Right renal cortex interstitium (tissue), 3 donors: Measurements from ENCODE around the gene GNG7. TPM values are rescaled to one million over a fixed set of nuclear protein-coding genes. Genes with fewer than 3 reads are reported as not detected.
"Not testable (repeated sequence)": the region's sequence is repeated elsewhere in the genome, so short reads cannot be mapped to it uniquely, and the experiment has no call there.

Source experiments
- DNase-seq, 3 donors: peaks; one replicate each; pipeline ENCODE4 v3.0.0-alpha.2; 2013; ENCODE audit warnings: low read depth in 3 of 3, low spot score in 2 of 3
- polyA plus RNA-seq, 3 donors: library from polyadenylated mRNA; unstranded; fragments of 120-200 nt; gene quantifications; one replicate each; pipeline ENCODE4 v1.2.1, GENCODE V29; 2013; ENCODE audit not compliant: insufficient read length in 3 of 3

The GNG7 gene
- polyA plus RNA-seq, 3 donors = 4.9 to 5.2 (median 5.0) TPM

DNA sequence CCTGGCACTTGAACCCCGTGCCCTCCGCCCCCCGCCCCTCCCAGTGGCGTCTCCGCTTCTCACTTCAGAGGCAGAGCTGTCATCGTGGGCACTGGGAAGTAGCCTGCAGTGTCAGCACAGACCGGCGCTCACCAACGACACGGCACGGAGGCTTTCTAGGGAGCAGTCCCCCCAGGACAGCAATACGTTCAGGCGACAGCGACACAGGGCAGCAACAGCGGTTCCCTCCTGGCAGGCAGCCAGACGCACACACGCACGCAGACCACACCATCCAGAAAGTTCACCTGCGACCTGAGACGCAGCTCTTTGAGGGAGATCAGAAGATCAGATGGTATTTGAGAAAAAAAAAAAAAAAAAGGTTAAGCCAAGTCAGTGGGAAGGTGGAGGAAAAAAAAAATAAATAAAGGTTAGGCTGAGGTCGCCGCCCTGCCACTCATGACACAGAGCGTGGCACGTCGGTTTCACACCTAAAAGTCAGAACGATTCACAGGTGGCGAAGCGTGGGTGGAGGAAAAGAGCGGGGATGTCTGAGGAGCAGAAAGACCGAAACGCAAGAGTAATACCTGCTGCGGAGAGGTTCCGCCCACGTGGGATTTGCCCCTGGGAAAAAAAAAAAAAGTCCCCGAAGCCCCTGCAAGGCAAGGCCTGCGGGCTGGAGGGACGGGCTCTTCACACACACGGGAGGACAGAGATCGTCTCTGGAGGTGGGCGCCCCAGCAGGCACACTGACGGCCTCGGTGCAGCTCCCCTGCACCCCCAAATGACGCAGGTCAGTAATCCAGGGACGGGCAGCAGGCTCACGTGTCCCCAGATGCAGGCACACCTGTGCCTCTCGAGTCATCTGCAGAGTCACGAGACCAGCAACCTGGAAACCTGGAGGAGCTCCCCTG is 94.5 kb downstream of the GNG7 start:
- no peak for DNase-seq

DNA sequence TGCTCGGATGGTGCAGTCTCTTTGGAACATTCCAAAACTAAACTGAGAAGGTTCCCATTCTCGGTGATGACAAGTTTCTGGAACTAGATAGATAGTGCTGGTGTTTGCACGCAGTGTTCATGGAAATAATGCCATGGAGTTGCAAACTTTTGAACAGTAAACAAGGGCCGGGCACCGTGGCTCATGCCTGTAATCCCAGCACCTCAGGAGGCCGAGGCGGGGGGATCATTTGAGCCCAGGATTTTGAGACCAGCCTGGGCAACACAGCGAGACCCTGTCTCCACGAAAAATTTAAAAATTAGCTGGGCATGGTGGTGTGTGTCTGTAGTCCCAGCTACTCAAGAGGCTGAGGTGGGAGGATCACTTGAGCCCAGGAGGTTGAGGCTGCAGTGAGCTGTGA is 95.7 kb downstream of the GNG7 start:
- not testable (repeated sequence) for DNase-seq

DNA sequence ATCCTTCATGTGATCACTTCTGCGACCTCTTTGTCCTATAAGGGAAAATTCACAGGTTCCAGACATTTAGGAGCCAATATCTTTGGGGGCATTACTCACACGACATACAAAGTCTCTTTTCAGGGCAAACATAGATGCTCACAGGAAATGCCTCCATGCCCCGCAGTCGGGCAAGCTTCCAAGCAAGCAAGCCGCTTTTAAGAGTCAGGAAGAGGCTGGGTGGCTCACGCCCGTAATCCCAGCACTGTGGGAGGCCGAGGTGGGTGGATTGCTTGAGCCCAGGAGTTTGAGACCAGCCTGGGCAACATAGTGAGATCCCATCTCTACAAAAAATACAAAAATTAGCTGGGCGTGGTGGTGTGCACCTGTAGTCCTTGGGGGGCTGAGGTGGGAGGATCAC is 96.6 kb downstream of the GNG7 start:
- DNase-seq = not testable (repeated sequence)

DNA sequence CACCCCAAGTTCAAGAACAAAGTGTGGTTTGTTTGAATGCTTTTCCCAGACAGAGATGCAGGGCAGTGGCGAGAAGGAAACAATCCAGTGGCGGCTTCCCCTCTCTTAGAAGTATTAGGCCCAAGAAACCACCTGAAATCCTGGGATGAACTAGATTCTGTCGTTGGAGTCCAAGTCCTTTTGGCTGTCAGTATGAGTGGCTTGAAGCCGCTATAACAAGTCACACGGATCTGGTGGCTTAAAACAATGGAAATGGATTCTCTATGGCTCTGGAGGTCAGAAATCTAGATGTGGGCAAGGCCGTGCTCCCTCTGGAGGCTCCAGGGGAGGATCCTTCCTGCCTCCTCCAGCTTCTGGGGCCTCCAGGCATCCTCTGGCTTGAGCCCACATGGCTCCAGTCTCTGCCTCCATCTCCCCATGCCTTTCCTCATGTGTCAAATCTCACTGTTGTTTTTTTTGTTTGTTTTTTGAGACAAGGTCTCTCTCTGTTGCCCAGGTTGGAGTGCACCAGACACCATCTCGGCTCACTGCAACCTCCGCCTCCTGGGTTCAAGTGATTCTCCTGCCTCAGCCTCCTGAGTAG is 97.7 kb downstream of the GNG7 start:
- no peak for DNase-seq

DNA sequence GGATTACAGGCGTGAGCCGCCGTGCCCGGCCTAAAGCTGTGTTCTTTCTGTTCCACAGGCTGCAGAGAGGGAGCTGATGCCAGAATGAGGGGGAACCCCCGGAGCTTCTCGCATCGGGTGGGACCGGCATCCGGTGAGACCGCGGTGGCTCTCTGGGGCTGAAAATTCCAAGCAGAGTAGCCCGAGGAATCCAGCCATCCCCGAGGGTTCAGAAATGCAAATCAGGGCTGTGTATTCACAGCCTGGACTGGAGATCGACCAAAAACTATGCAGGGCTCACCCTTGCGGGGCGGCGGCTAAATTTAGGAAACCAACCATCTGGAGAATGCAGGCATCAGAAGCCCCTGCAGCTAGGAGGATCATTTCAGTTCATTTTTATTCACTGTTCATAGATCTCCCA is 99.2 kb downstream of the GNG7 start:
- no peak for DNase-seq

DNA sequence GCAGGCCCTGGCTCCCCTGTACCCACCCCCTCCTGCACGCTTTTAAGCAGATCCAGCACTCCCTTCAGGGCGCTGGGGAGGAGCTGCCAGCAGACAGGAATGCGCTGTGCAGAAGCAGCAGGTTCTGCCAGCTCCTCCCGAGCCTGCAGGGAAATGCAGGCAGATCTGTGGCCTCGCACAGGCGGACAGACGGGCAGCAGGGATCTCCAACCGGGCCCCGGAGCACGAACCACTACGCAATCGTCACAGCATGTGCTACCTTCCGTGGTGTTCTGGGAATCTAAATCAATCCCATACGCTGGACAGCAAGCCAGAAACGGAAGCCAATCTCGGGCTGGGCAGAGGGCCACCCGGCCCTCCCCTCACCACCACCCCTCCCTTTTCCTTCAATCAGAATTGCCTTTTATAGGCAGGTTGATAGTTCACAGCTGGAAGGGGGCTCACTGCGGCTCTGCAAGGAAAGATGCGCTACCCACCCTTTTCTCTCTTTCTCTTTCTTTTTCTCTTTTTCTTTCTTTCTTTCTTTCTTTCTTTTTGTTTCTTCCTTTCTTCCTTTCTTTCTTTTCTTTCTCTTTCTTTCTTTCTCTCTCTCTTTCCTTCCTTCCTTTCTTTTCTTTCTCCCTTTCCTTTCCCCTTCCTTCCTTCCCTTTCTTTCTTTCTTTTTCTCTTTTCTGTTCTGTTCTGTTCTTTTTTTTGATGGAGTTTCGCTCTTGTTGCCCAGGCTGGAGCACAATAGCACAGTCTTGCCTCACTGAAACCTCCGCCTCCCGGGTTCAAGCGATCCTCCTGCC is 99.9 kb downstream of the GNG7 start:
- no peak for DNase-seq

DNA sequence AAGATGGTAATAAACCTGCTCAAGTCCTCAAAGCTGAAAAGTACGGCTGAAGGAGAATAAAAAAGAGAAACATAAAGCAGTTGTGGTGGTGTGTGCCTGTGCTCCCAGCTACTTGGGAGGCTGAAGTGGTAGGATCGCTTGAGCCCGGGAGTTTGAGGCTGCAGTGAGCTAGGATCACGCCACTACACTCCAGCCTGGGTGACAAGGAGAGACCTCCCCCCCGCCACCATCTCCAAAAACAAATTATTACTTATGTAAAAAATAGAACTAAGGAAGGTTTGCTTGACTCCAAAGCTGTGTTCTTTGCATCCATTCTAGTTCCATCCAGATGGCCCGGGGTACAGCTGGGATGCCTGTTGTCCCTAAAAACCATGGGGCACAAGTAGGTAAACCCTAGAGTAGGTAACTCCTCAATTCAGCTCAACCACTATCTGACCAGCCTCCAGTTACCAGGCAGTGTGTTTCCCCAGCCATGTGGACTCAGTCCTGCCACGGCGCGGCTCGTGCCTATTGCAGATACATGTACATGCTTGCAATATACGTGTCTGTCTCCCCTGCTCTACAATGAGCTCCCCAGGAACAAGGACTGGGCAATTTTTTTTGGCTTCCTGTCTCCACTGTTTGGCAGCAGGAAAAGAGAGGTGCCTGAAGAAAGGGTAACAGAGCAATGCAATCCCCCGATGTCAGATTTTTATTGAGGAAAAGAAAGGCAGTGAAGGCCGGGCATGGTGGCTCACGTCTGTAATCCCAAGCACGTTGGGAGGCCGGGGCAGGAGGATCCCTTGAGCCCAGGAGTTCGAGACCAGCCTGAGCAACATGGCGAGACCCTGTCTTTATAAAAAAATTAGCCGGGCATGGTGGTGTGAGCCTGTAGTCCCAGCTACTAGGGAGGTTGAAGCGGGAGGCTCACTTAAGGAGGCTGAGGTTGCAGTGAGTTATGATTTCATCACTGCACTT is 101.3 kb downstream of the GNG7 start:
- no peak for DNase-seq

DNA sequence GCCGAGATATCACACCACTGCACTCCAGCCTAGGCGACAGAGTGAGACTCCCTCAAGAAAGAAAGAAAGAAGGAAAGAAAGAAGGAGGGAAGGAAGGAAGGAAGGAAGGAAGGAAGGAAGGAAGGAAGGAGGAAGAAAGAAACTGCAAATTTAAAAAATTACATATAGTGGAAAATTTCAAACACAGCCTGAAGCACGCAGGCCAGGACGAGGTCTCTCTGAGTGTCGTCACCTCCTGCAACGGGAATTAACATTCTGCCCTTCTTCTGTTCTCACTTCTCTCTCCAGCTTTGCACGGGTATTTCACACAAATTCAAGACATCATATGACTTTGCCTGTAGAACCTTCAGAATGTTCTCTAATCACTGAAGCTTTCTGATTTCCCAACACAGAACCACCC is 108.2 kb downstream of the GNG7 start:
- DNase-seq = no peak

DNA sequence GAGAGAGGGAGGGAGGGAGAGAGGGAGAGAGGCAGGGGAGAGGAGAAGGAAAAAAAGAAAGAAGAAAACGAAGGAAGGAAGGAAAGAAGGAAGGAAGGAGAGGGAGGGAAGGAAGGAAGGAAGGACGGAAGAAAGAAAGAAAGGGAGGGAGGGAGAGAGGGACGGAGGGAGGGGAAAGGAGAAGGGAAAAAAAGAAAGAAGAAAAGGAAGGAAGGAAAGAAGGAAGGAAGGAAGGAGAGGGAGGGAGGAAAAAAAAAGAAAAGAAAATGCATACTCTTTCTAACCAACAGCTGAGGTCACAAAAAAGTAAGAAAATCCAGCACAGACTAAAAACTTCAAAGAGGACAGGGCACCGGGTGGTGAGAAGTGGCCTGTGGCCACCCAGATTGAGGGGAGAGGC is 109.7 kb downstream of the GNG7 start:
- DNase-seq = no peak

DNA sequence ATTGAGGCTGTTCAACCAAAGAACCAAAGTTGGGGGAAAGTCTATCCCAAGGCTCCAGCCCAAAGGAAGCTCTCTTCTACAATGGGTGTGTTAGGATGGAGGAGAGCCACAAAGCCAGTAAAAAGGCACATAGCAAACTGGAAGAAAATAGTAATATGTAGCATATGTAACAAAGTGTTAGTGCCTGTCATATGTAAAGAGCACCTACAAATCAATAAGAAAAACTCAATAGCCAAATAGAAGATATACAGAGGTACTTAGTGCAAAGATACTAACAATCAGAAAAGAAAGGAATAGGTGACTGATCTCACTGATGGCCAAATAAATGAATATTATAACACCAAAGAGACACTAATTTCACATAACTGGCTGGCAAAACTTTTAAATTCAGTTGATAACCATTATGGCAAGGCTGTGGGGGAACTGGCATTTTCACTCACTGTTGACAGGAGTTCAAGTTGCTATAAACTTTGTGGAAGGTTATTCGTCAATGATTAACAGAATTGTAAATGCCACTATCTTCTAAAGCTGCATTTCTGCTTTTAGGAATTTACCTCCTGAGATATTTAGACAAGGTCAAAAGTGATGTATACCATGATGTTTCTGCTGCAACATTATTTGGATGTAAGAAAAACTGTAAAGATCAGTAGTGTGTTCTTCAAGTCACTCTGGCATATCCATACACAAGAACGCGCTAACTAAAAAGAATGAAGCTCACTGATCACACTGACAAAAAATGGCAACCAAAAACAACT is 110.8 kb downstream of the GNG7 start:
- DNase-seq = no peak

DNA sequence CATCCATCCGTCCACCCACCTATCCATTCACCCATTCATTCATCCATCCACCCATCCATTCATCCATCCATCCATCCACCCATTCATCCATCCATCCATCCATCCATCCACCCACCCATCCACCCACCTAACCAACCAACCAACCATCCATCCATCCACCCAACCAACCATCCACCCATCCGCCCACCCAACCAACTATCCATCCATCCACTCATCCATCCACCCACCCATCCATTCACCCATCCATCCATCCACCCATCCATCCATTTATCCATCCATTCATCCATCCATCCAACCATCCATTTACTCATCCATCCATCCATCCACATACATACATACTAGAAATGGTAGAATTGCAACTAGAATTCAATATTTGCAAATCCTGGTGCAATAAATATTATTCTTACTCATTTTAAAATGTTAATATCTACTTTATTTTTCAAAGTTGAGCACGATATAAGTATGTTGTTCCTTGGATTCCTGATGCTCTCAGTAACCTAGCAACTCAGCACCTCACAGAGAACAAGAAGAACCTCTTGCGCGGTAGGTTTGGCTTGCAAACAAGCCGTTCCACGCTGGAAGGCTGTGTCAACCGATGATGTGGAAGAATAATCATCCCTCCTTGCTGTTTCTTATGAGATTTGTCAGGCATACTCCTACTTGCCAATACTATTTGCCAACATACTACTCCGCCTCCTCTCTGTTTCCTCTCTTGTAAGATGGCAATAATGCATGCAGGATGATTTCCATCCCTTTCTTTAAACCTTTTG is 111.7 kb downstream of the GNG7 start:
- no peak for DNase-seq

DNA sequence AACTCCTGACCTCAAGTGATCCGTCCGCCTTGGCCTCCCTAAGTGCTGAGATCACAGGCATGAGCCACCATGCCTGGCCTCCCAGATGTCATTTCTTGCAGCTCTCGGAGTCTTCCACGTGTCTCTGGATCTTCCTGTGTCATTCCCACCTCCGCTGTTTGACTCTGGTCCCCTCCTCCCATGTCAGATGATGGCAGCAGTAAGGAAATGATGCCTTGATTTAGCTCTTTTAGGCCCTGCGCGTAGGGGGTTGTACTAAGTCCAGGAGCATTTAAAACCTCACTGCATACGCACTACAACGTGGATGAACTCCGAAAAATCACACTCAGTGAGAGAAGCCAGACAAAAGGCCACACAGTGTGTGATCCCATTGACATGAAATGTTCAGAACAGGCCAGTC is 113.1 kb downstream of the GNG7 start:
- no peak for DNase-seq

DNA sequence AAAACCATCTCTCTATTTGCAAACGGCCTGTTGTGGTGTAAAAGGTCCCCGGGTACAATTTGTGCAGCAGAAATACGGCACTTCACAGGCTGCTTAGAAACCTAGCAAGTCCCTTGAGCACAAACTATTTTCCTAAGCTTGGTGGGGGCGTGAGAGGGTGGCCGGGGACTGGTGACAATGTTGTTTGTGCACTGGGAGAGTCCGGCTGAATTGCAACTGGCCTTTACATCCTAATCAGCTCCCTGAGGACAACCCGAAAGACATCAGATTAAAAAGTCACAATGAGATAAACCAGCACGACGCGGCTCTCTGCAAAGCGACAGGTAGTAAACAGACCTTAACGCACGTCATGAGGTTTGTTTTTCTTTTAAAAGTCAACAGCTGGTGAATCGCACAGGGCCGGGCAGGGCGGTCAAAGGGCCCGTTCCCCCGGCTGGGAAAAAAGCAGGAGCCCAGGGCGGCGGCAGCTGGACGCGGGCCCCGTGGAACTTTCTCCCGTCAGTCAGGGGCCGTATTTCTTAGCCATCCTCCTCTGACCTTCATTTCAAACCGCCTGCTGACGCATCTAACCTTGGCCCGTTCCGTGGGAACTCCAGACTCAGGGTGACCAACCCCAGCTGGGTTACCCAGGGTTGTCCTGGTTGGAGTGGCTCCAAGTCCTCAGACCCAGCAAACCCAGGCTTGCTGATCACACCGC is 114.3 kb downstream of the GNG7 start:
- DNase-seq = no peak

DNA sequence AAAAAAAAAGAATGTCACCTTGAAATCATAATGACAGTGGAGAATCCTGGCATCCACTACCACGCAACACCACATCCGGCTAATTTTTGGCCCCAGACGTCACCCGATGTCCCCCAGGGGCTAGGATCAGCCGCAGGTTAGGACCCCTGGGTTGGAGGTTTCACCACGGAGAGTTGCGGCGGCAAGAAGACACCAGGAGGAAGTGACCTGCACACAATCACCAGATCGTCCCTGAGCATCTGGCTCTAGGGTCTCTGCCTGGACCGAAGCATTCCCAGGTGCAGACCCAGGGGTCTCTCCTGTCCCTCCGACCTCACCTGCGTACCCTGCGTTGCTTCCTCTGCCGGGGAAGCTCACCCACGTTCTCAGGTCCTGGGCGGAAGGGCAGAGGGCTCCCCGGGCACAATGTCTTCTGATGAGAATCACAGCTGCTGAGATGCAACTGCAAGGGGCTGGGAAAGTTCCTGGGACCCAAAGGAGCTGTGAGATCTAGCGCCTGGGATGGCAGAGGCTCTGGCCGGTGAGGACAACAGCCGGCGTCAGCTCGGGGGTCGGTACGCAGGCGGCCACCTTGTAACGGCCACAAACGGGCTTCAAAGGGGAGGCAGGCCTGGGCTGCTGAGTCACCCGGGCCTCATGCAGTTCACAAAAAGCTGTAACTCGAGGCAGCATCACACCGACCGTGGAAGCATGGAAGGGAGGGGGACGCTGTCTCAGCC is 115.3 kb downstream of the GNG7 start:
- no peak for DNase-seq

DNA sequence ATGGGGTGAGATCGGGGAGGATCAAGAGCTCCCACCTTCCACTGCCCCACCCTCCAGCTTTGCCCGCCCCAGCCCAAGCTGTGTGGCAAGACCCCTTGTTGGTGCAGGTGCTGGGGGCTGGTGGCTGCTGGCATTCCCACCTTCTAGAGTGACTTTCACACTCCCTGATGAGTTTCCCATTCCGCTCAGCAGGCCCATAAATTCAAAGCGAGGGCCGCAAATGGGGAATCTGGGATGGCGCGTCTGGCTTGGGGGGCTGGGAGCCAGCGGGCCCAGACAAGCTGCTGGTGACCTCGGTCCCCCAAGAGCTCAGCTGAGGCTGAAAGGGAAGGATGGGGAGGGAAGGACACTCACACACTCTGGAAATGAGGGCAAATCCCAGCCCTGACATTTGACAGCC is 116.3 kb downstream of the GNG7 start:
- DNase-seq = no peak

DNA sequence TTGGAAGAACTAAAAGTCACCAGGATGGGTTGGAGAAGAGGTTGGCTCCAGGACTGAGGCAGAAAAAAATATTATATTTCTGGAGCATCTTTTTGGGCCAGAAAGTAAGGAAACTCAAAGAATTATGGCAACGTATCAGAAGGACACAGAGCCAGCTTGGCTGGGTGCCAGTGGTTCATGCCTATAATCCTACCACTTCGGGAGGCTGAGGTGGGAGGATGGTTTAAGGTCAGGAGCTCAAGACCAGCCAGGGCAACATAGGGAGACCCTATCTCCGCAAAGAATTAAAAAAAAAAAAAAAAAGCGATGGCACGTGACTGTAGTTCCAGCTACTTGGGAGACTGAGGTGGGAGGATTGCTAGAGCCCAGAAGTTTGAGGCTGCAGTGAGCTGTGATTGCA is 118.5 kb downstream of the GNG7 start:
- no peak for DNase-seq
